Retinal pigment epithelial cell (primary cell): ENCODE measurements around the gene SLC8A2.

Experiments
- DNase-seq: peaks from one replicate; pipeline ENCODE4 v3.0.0-alpha.2; 2010; ENCODE audit warnings: low read depth
- H3K4me3 ChIP-seq: 2 replicates; pipeline ENCODE4 v1.5.1; 2011; ENCODE audit warnings: mild to moderate bottlenecking, low read length, control low read depth, moderate library complexity
- TF ChIP-seq, protein P1 (sequence below): conservative IDR thresholded peaks from 2 replicates; pipeline ENCODE4 v1.5.1; 2011; ENCODE audit warnings: low read depth, low read length, control low read depth, inconsistent platforms

The SLC8A2 gene

DNA sequence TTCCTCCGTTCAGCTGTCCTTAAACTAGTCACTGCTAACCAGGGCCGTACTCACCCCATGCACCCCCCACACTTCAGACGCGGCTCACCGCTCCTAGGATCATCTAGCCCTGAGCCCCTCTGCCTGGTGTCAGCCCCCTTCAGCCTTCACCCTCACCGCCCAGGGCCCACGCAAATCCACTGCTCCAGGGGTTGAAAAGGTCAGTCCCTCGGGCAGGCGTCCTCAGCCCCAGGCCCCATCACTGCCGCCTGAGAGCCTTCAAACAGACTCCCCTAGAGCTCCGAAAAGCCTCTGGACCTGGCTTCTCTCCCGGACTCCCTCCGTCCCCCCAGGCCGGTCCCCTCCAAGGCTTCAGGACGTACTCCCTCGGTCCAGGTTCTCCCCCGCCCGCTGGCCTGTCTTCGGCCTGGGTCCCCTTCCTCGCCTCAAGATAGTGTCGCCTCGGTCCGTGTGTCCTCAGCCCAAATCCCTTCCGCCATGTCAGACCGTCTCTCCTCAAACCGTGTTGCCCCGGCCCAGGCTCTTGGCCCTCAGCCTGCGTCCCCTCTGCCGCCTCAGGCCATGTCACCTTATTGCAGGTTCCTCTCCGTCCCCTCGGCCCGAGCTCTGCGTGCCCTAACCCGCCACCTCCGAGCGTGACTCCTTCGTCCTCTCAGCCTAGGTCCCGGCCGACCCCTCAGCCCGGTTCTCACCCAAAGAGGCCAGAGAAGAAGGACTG lies 42.6 kb upstream of the SLC8A2 start:
- H3K4me3 ChIP-seq, result peak overlapping the region; percentile 99
- no peak for DNase-seq
- TF ChIP-seq, protein P1, sequence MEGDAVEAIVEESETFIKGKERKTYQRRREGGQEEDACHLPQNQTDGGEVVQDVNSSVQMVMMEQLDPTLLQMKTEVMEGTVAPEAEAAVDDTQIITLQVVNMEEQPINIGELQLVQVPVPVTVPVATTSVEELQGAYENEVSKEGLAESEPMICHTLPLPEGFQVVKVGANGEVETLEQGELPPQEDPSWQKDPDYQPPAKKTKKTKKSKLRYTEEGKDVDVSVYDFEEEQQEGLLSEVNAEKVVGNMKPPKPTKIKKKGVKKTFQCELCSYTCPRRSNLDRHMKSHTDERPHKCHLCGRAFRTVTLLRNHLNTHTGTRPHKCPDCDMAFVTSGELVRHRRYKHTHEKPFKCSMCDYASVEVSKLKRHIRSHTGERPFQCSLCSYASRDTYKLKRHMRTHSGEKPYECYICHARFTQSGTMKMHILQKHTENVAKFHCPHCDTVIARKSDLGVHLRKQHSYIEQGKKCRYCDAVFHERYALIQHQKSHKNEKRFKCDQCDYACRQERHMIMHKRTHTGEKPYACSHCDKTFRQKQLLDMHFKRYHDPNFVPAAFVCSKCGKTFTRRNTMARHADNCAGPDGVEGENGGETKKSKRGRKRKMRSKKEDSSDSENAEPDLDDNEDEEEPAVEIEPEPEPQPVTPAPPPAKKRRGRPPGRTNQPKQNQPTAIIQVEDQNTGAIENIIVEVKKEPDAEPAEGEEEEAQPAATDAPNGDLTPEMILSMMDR, result no peak

DNA sequence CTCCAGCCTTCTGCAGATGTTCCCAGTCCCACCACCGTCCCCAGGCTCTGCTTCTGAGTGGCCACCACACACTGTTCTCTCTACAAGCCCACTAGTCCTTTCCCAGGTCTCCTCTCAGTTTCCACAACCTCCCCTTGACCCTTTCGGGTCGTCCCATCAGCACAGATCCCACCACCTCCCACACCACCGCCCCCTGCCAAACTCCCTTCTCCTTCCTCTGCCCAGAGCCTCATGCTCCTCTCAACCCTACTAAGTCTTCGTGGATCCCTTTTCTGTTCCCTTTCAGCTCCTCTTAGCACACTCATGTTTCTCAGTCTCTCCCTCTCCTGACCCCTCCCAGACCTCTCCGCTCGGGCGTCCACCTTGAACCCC lies 41.2 kb upstream of the SLC8A2 start:
- no peak overlapping the region for H3K4me3 ChIP-seq
- TF ChIP-seq, protein P1, result no peak
- no peak for DNase-seq

DNA sequence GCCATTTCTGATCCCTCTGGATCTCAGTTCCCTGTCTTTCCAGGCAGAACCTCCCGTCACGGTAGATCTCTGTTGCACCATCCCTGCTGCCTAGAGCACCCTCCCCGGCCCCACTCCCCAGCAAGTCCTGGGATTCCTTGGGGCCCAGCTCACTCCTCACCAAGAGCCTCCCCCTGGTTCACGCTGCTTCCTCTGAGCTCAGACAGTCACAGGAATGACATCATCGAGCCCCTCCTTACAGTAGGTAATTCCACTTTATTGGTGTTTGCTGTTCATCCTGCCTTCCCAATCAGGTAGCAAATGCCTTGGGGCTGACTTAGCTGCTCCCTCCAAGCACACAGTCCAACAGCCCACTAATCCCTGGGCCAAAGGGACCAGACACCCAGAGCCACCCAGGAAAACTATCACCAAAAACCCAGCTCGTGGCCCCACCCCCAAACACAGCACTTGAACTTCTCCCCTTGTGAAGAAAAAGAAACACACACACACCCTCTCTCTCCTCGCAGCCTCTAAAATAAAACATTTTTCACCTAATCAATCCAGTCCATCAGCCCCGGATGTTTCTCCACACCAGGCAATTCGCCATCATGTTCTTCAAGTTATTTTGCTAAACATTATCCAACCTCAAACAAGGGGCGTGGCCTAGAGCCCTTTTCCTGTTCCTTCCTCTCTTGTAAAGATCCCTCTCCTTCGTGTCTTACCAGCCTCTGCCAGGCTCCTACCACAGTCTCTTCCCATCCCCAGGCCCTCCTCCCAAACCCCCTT lies 40.7 kb upstream of the SLC8A2 start:
- no peak for DNase-seq
- TF ChIP-seq, protein P1, result no peak
- no peak overlapping the region for H3K4me3 ChIP-seq

DNA sequence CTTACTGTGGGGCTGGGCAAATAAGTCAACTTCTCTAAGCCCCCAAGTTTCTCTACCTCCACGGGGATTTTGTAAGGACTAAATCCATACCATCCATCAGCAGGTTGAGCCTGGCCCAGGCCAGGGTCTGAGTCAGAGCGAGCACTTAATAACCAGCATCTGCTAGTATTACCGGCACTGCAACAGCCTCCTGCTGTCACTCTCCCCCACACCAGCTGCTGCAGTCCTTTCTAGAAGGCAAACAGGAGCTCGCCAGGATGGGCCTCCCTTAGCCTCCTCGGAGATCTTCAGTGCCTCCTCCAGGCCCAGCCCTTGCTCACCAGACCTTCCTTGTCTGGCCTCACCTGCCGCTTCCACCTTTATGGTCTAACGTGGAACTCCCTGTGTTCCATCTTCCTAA lies 40.0 kb upstream of the SLC8A2 start:
- TF ChIP-seq, protein P1, result no peak
- no peak overlapping the region for H3K4me3 ChIP-seq
- DNase-seq, result no peak

DNA sequence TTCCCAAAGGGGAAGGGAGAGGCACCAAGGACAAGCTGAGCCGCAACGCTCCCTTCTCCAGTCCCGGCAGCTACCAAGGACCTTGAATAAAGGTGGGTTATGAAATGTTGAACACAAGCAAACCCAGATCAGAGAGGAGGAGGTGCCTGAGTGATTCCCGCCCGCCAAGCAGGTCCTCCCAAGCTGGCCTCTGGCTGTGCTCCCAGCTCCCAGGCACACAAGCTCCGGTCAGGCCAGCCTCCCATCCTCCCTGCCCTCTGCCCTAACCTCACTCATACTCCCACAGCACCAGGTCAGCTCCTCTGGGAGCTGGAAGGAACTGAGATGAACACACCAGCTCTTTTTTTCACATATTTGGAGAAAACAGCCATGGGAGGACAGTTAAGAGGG lies 39.4 kb upstream of the SLC8A2 start:
- no peak for DNase-seq
- TF ChIP-seq, protein P1, result no peak
- no peak overlapping the region for H3K4me3 ChIP-seq

DNA sequence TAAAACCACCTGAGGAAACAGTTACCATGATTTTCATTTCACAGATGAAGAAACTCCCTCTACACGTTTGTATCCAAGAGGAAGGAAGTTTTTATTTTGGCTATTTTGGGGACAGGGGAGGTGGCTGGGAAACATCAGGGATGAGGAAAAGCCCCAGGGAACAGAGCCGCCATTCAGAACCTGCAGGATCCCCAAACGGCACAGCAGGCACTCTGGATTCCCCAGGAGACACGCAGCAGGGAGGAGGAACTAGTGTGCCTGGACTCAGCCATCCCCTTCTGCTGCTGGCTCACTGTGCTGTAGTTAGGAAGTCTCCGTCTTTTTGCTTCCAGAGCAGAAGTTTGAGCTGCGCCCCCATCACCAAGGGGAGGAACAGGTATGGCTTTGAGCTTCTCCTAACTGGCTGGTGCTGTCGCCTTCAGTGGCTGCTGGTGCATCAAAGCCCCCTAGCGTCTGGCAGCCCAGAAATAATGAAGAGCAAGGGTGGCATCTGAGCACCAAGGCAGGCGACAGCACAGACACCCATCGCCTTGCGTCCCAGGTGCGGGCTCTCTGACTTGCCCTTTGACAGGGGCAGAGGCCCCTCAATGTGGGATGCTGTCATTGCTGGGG lies 38.9 kb upstream of the SLC8A2 start:
- no peak overlapping the region for H3K4me3 ChIP-seq
- no peak for DNase-seq
- TF ChIP-seq, protein P1, result no peak
